K562 (cell line): ENCODE results near the gene MAP3K13. TPM values are rescaled to one million over a fixed set of nuclear protein-coding genes. Genes with fewer than 3 reads are reported as not detected.
A peak's percentile ranks its signal among the peaks of the same experiment; 100 is the strongest.

Source experiments
- BCL6 ChIP-seq: fragments of 250-450 bp; sonication (Bioruptor Pico); IDR thresholded peaks from 2 replicates; pipeline ENCODE4 v1.4.0; 2020
- BRF2 ChIP-seq: IDR thresholded peaks from 3 replicates; pipeline ENCODE4 v1.6.1; 2011; ENCODE audit warnings: borderline replicate concordance, mild to moderate bottlenecking; ENCODE audit not compliant: insufficient read length, insufficient read depth
- CBFB ChIP-seq: sonication (generic); formaldehyde crosslinking; IDR thresholded peaks from 2 replicates; pipeline ENCODE4 v1.4.0; 2020; ENCODE audit warnings: mild to moderate bottlenecking, missing genetic modification reagents
- CXXC5 ChIP-seq: fragments of 250-450 bp; sonication (Bioruptor Pico); IDR thresholded peaks from 2 replicates; pipeline ENCODE4 v1.8.0; 2022; ENCODE audit warnings: inconsistent platforms, mild to moderate bottlenecking, moderate library complexity
- DPF2 ChIP-seq: fragments of 450-650 bp; IDR thresholded peaks from 2 replicates; pipeline ENCODE4 v1.6.1; 2016
- ETS2 ChIP-seq: IDR thresholded peaks from 2 replicates; pipeline ENCODE4 v1.6.1; 2016; ENCODE audit warnings: borderline replicate concordance, missing genetic modification characterization, mild to moderate bottlenecking, moderate library complexity, missing compliant biosample characterization; ENCODE audit not compliant: poor library complexity, severe bottlenecking
- FOXA1 ChIP-seq: fragments of 450-650 bp; IDR thresholded peaks from 2 replicates; pipeline ENCODE4 v1.6.1; 2016; ENCODE audit warnings: mild to moderate bottlenecking, borderline replicate concordance
- GTF2A2 ChIP-seq: IDR thresholded peaks from 2 replicates; pipeline ENCODE4 v1.6.1; 2016; ENCODE audit warnings: mild to moderate bottlenecking, missing genetic modification characterization, missing compliant biosample characterization
- HNRNPK ChIP-seq: fragments of 200-400 bp; formaldehyde crosslinking; IDR thresholded peaks from one replicate; pipeline ENCODE4 v1.6.1; 2018; ENCODE audit warnings: mild to moderate bottlenecking, low read depth, low read length; ENCODE audit not compliant: poor library complexity, severe bottlenecking
- HNRNPLL ChIP-seq: fragments of 200-400 bp; formaldehyde crosslinking; IDR thresholded peaks from 2 replicates; pipeline ENCODE4 v1.6.1; 2017; ENCODE audit warnings: low read length, low read depth, mild to moderate bottlenecking; ENCODE audit not compliant: poor library complexity, severe bottlenecking
- MLX ChIP-seq, 2 experiments: fragments of 450-650 bp in 1 of 2; sonication (generic) in 1 of 2; formaldehyde crosslinking; conservative IDR thresholded peaks; 2 replicates each; pipeline versions ENCODE4 v1.4.0 to v1.8.1; 2020 to 2022; ENCODE audit warnings: mild to moderate bottlenecking in 1 of 2, missing genetic modification reagents in 1 of 2
- POLR2B ChIP-seq: fragments of 450-650 bp; IDR thresholded peaks from 2 replicates; pipeline ENCODE4 v1.6.1; 2018; ENCODE audit warnings: low read depth; ENCODE audit not compliant: partially characterized antibody
- POLR3A ChIP-seq: IDR thresholded peaks from 2 replicates; pipeline ENCODE4 v1.6.1; 2011; ENCODE audit warnings: borderline replicate concordance, mild to moderate bottlenecking, moderate library complexity; ENCODE audit not compliant: insufficient read length, insufficient read depth; ENCODE audit errors: extremely low read depth
- PTTG1 ChIP-seq: fragments of 450-650 bp; IDR thresholded peaks from 2 replicates; pipeline ENCODE4 v1.6.1; 2016; ENCODE audit warnings: low read depth, mild to moderate bottlenecking, missing genetic modification characterization, missing compliant biosample characterization
- RBM34 ChIP-seq: fragments of 200-400 bp; formaldehyde crosslinking; IDR thresholded peaks from 2 replicates; pipeline ENCODE4 v1.6.1; 2018; ENCODE audit warnings: low read length, borderline replicate concordance; ENCODE audit not compliant: insufficient read depth
- TFAP4 ChIP-seq: sonication (generic); formaldehyde crosslinking; IDR thresholded peaks from 2 replicates; pipeline ENCODE4 v1.8.0; 2022; ENCODE audit warnings: missing genetic modification reagents, mild to moderate bottlenecking, moderate library complexity, borderline replicate concordance
- TRIM24 ChIP-seq, 2 experiments: fragments of 450-650 bp; IDR thresholded peaks; 2 replicates each; pipeline ENCODE4 v1.6.1; 2016
- XRCC4 ChIP-seq: IDR thresholded peaks from one replicate; pipeline ENCODE4 v1.6.1; 2011; ENCODE audit not compliant: insufficient read depth, insufficient read length; ENCODE audit errors: extremely low read depth
- ZEB2 ChIP-seq: fragments of 450-650 bp; IDR thresholded peaks from 2 replicates; pipeline ENCODE4 v1.6.1; 2016
- ZFX ChIP-seq: sonication (generic); formaldehyde crosslinking; IDR thresholded peaks from 2 replicates; pipeline ENCODE4 v1.8.0; 2022; ENCODE audit warnings: mild to moderate bottlenecking, missing genetic modification reagents, moderate library complexity
- ZNF347 ChIP-seq: fragments of 450-650 bp; formaldehyde crosslinking; IDR thresholded peaks from 2 replicates; pipeline ENCODE4 v1.4.0; 2020; ENCODE audit warnings: low read depth, mild to moderate bottlenecking, moderate library complexity
- ZNF436 ChIP-seq: fragments of 250-450, 450-650 bp; sonication (Bioruptor Pico); formaldehyde crosslinking; IDR thresholded peaks from 2 replicates; pipeline ENCODE4 v1.7.0; 2020; ENCODE audit warnings: mild to moderate bottlenecking
- ZNF57 ChIP-seq: fragments of 450-650 bp; formaldehyde crosslinking; IDR thresholded peaks from 2 replicates; pipeline ENCODE4 v1.4.0; 2020; ENCODE audit warnings: mild to moderate bottlenecking, moderate library complexity
- ZNF644 ChIP-seq: fragments of 200-800 bp; sonication (Bioruptor generic); IDR thresholded peaks from 2 replicates; pipeline ENCODE4 v1.6.1; 2016; ENCODE audit warnings: low read depth, missing genetic modification characterization, missing compliant biosample characterization
- ZNF699 ChIP-seq: fragments of 250-450 bp; sonication (Bioruptor Pico); IDR thresholded peaks from 2 replicates; pipeline ENCODE4 v1.8.0; 2021; ENCODE audit warnings: mild to moderate bottlenecking, moderate library complexity; ENCODE audit not compliant: insufficient replicate concordance
- ZNF707 ChIP-seq: fragments of 250-450 bp; sonication (Bioruptor Pico); conservative IDR thresholded peaks from 2 replicates; pipeline ENCODE4 v1.8.0; 2022; ENCODE audit warnings: inconsistent platforms, mild to moderate bottlenecking, moderate library complexity
- polyA plus RNA-seq, 8 experiments: library from polyadenylated mRNA; depleted of rRNA in 4 of 8; stranded (reverse) in 5 of 8; unstranded in 3 of 8; fragments of >200 nt; fragmentation: Nextera tagmentation in 2 of 8; fragmentation: Illumina TruSeq in 1 of 8; extraction: Ambion mirVana in 2 of 8; extraction: Trizol in 1 of 8; gene quantifications; 2 replicates each; pipeline versions ENCODE4 v1.2.1 to v1.2.3, GENCODE V29; 2011 to 2014; ENCODE audit warnings: inconsistent platforms in 1 of 8, missing spikeins in 1 of 8
- total RNA-seq, 7 experiments: library from RNA; depleted of rRNA in 6 of 7; stranded (reverse); fragments of >200 nt in 6 of 7; fragmentation: Illumina TruSeq in 2 of 7; extraction: Trizol in 2 of 7; gene quantifications; 2 replicates each; pipeline versions ENCODE4 v1.2.1 to v1.2.3, GENCODE V29; 2011 to 2021; ENCODE audit warnings: low replicate concordance in 1 of 7

Gene MAP3K13
- total and polyA plus RNA-seq, 9 of the 15 experiments (the other 6 are each of a cell fraction or from before 2014, with no cell fraction given): 0.04 to 0.32 (median 0.15) TPM; not detected in 2

GRCh38 chr3:185498503-185499396 lies 135.8 kb downstream of the MAP3K13 start, which contains the start of gene TMEM41A (continued):
- TF ChIP-seq TFAP4 (CRISPR knock-in tag) (peak; percentile 79; the same call in 1 of the 2 replicates), ZNF699 (CRISPR knock-in tag) (no peak), POLR2B (peak; percentile 88), MLX (CRISPR knock-in tag; conservative IDR thresholded peaks at IDR 0.05) (no peak), HNRNPK (no peak), ETS2 (tag) (no peak), TRIM24 (IDR thresholded peaks at IDR 0.05) (peak; percentile 57 to 99; a peak in 3 of 4 replicates), ZNF644 (tag) (no peak), ZNF347 (CRISPR knock-in tag) (no peak), ZFX (CRISPR knock-in tag) (peak; percentile 94), ZEB2 (peak; percentile 97), BCL6 (CRISPR knock-in tag) (no peak), BRF2 (no peak), POLR3A (no peak), ZNF436 (CRISPR knock-in tag) (no peak), PTTG1 (no peak), RBM34 (no peak), XRCC4 (no peak), HNRNPLL (peak; percentile 47), CBFB (CRISPR knock-in tag) (peak; percentile 36; the same call in 1 of the 2 replicates), ZNF707 (CRISPR knock-in tag) (no peak), ZNF57 (CRISPR knock-in tag) (no peak), CXXC5 (CRISPR knock-in tag) (peak; percentile 93), GTF2A2 (no peak), DPF2 (no peak), FOXA1 (no peak)
